ENCODE data around the gene DAP.

DNA sequence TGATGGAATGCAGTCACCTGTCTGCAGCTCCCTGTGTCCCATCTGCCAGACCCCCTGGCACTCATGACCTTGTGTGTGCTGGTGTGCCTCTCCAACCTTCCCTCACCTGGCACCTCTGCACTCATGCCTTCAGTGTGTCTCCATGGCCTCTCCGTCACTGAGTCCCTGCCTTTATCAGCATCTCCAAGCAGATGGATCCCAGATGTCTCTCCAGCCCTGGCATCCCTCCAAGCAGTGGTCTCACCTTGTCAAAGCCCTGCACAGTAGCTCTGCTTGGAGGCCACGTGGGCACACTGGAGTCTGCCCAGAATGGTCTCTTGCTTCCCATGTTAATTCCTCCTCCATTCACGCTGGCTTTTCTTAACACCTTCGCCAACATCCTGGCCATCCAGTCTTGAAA is 84.8 kb downstream of the DAP start:
- TF ChIP-seq, protein P1, sequence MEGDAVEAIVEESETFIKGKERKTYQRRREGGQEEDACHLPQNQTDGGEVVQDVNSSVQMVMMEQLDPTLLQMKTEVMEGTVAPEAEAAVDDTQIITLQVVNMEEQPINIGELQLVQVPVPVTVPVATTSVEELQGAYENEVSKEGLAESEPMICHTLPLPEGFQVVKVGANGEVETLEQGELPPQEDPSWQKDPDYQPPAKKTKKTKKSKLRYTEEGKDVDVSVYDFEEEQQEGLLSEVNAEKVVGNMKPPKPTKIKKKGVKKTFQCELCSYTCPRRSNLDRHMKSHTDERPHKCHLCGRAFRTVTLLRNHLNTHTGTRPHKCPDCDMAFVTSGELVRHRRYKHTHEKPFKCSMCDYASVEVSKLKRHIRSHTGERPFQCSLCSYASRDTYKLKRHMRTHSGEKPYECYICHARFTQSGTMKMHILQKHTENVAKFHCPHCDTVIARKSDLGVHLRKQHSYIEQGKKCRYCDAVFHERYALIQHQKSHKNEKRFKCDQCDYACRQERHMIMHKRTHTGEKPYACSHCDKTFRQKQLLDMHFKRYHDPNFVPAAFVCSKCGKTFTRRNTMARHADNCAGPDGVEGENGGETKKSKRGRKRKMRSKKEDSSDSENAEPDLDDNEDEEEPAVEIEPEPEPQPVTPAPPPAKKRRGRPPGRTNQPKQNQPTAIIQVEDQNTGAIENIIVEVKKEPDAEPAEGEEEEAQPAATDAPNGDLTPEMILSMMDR (conservative IDR thresholded peaks at IDR 0.05; ENCODE audit: low read depth in 2 of 2) = no peak
- TF ChIP-seq EZH2 (IDR thresholded peaks at IDR 0.05; ENCODE audit: low read depth, unreplicated experiment) = no peak
